Measurements from ENCODE around the gene LGALS14.

DNA sequence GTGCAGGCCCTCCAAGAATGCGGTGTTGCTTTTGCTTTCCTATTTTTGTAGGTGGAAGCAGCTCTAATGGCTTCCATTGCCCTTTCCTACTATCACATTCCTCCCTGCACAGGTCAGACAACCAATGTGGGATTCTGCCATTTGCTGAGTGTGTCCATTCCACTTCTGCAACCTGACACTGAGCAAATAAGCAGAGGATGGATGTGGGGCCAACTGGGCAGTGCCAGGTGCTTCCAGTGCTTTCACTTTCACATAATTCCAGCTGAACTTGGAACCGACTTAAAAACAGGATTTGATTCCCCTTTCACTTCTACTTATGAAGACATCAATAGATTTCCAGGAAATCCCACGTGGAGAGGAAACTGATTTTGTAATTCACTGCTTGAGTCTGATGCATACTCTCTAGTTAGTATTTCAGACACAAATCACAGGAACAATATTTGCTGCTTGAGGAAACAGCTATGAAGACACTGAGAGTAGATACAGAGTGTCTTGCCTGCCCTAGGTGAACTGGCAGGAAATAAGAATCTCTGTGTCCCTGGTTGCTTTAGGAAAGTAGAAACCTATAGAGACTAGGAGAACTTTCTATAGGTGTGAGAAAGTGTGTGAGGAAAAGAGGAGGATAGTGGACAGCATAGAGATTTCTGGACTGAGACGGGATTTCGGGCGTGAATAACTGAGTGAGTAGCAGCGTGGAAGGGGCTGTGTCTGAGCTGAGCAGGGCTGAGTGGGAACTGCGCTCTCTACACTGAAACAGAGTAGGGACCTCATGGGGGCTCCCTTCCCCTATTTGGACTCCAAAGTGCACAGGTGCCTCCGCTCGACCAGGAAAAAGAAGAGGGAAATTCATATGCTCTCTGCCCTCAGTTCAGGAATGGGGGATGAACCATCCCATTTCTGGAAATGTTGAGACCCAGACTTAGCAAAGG is 26.1 kb upstream of the LGALS14 start:
- TF ChIP-seq ISL1 (CRISPR knock-in tag; IDR thresholded peaks at IDR 0.05) (no peak), CSDC2 (CRISPR knock-in tag; IDR thresholded peaks at IDR 0.05) (no peak), PPARA (CRISPR knock-in tag; IDR thresholded peaks at IDR 0.05; ENCODE audit: borderline replicate concordance) (no peak), SNAI2 (CRISPR knock-in tag; IDR thresholded peaks at IDR 0.05) (no peak), ARNTL (CRISPR knock-in tag; IDR thresholded peaks at IDR 0.05; ENCODE audit: borderline replicate concordance, low read depth) (no peak), PATZ1 (CRISPR knock-in tag; IDR thresholded peaks at IDR 0.05; ENCODE audit: borderline replicate concordance) (no peak)
- TF ChIP-seq, protein P1, sequence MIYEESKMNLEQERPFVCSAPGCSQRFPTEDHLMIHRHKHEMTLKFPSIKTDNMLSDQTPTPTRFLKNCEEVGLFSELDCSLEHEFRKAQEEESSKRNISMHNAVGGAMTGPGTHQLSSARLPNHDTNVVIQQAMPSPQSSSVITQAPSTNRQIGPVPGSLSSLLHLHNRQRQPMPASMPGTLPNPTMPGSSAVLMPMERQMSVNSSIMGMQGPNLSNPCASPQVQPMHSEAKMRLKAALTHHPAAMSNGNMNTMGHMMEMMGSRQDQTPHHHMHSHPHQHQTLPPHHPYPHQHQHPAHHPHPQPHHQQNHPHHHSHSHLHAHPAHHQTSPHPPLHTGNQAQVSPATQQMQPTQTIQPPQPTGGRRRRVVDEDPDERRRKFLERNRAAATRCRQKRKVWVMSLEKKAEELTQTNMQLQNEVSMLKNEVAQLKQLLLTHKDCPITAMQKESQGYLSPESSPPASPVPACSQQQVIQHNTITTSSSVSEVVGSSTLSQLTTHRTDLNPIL (CRISPR knock-in tag; IDR thresholded peaks at IDR 0.05; ENCODE audit: low read depth), result no peak
